ENCODE results near the gene MYO3B.

DNA sequence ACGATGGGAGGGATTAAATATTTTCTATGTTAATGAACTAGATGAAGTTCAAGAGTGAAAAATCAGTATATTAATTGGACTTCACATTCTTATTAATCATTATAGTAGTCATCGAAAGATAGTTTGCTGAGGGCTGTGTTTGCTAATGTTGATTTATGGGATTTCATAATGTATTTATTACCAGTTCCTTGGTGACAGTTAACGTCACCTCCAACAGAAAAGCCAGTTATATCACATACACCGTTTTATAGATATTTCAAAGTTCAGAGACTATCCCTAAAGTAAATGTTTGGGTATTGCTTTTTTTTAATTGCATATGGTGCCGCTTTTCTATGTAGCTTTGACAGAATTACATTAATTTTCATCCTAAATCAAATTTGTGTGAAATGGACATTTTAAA is 487.8 kb downstream of the MYO3B start:
- TF ChIP-seq POLR2AphosphoS5 (IDR thresholded peaks at IDR 0.05; ENCODE audit: low read depth, low read length) (no peak), TAF1 (IDR thresholded peaks at IDR 0.05; ENCODE audit: borderline replicate concordance, insufficient read depth, low read length) (no peak), SIN3A (IDR thresholded peaks at IDR 0.05; ENCODE audit: borderline replicate concordance, insufficient read depth, low read length) (no peak), FOXP2 (optimal IDR thresholded peaks at IDR 0.05; ENCODE audit: borderline replicate concordance, extremely low read depth, extremely low read length, insufficient read depth) (no peak)
- TF ChIP-seq, protein P1, sequence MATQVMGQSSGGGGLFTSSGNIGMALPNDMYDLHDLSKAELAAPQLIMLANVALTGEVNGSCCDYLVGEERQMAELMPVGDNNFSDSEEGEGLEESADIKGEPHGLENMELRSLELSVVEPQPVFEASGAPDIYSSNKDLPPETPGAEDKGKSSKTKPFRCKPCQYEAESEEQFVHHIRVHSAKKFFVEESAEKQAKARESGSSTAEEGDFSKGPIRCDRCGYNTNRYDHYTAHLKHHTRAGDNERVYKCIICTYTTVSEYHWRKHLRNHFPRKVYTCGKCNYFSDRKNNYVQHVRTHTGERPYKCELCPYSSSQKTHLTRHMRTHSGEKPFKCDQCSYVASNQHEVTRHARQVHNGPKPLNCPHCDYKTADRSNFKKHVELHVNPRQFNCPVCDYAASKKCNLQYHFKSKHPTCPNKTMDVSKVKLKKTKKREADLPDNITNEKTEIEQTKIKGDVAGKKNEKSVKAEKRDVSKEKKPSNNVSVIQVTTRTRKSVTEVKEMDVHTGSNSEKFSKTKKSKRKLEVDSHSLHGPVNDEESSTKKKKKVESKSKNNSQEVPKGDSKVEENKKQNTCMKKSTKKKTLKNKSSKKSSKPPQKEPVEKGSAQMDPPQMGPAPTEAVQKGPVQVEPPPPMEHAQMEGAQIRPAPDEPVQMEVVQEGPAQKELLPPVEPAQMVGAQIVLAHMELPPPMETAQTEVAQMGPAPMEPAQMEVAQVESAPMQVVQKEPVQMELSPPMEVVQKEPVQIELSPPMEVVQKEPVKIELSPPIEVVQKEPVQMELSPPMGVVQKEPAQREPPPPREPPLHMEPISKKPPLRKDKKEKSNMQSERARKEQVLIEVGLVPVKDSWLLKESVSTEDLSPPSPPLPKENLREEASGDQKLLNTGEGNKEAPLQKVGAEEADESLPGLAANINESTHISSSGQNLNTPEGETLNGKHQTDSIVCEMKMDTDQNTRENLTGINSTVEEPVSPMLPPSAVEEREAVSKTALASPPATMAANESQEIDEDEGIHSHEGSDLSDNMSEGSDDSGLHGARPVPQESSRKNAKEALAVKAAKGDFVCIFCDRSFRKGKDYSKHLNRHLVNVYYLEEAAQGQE (IDR thresholded peaks at IDR 0.05; ENCODE audit: insufficient read depth in 1 of 2, low read depth in 2 of 2, low read length in 2 of 2): no peak
